Endothelial cell of umbilical vein (primary cell): ENCODE data around the gene PPAN.

ENCODE experiments used
- EZH2 ChIP-seq: IDR thresholded peaks from 2 replicates; pipeline ENCODE4 v1.6.1; 2012; ENCODE audit warnings: borderline replicate concordance, low read depth, mild to moderate bottlenecking, moderate library complexity, low read length, inconsistent platforms; ENCODE audit not compliant: severe bottlenecking
- JUN ChIP-seq: IDR thresholded peaks from 2 replicates; pipeline ENCODE4 v1.6.1; 2011; ENCODE audit warnings: borderline replicate concordance, low read depth; ENCODE audit not compliant: insufficient read length, insufficient read depth
- POLR2A ChIP-seq: IDR thresholded peaks from 2 replicates; pipeline ENCODE4 v1.6.1; 2012; ENCODE audit warnings: low read depth, mild to moderate bottlenecking, control low read depth, low read length
- POLR2AphosphoS5 ChIP-seq: IDR thresholded peaks from 2 replicates; pipeline ENCODE4 v1.6.1; 2012; ENCODE audit warnings: low read depth, mild to moderate bottlenecking, control low read depth, low read length, moderate library complexity; ENCODE audit not compliant: insufficient read depth
- TF ChIP-seq, protein P1 (sequence below), 2 donors: IDR thresholded peaks; 1 replicate in 1 of 2; 2 replicates in 1 of 2; pipeline ENCODE4 v1.5.1; 2011; ENCODE audit warnings: low read length in 2 of 2, mild to moderate bottlenecking in 2 of 2, moderate library complexity in 2 of 2, control low read depth in 1 of 2, inconsistent platforms in 1 of 2, low read depth in 1 of 2; ENCODE audit not compliant: insufficient read depth in 1 of 2; ENCODE audit errors: extremely low read depth in 1 of 2
- TF ChIP-seq, protein P2 (sequence below): IDR thresholded peaks from 2 replicates; pipeline ENCODE4 v1.6.1; 2011; ENCODE audit not compliant: insufficient read depth, insufficient read length

DNA sequence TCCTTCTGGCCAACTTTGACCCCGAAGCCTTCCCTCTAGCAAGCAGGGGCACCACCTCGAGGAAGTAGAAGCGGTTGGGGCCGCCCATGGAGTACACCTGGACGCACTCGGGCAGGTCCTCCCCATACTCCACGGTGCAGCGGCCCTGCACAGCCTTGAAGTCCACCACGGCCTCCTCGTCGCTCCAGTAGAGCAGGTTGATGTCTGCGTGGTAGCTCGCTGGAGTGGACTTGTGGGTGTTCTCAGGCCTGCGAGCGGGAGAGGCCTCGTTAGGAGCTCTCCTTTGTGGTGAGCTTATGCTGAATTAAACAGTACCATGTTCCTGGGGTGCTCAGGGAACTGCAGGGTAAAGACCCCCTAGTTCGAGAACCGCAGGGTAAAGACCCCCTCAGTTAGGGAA lies 35.8 kb downstream of the PPAN start:
- TF ChIP-seq EZH2 (no peak), POLR2A (no peak), POLR2AphosphoS5 (no peak), JUN (no peak)
- TF ChIP-seq, protein P1, sequence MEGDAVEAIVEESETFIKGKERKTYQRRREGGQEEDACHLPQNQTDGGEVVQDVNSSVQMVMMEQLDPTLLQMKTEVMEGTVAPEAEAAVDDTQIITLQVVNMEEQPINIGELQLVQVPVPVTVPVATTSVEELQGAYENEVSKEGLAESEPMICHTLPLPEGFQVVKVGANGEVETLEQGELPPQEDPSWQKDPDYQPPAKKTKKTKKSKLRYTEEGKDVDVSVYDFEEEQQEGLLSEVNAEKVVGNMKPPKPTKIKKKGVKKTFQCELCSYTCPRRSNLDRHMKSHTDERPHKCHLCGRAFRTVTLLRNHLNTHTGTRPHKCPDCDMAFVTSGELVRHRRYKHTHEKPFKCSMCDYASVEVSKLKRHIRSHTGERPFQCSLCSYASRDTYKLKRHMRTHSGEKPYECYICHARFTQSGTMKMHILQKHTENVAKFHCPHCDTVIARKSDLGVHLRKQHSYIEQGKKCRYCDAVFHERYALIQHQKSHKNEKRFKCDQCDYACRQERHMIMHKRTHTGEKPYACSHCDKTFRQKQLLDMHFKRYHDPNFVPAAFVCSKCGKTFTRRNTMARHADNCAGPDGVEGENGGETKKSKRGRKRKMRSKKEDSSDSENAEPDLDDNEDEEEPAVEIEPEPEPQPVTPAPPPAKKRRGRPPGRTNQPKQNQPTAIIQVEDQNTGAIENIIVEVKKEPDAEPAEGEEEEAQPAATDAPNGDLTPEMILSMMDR (IDR thresholded peaks at IDR 0.05; ENCODE audit: extremely low read depth in 1 of 2, insufficient read depth in 1 of 2, low read depth in 1 of 2, low read length in 2 of 2), result no peak
- TF ChIP-seq, protein P2, sequence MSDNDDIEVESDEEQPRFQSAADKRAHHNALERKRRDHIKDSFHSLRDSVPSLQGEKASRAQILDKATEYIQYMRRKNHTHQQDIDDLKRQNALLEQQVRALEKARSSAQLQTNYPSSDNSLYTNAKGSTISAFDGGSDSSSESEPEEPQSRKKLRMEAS, result no peak
